Activated CD4-positive, alpha-beta T cell treated with anti-CD3 and anti-CD28 coated beads, Interleukin-2, amount 10 ng/mL, durations not matched to agents 24 days and 14 days (primary cell): ENCODE measurements around the gene PRKN. TPM values are rescaled to one million over a fixed set of nuclear protein-coding genes. Genes with fewer than 3 reads are reported as not detected.

Source experiments
- DNase-seq: peaks from one replicate; pipeline ENCODE4 v3.0.0; 2022
- H3K27ac Mint-ChIP-seq: one replicate; pipeline ENCODE4 v1.8.0; 2022; ENCODE audit warnings: mild to moderate bottlenecking, mixed read lengths
- H3K27me3 Mint-ChIP-seq: one replicate; pipeline ENCODE4 v1.8.0; 2022; ENCODE audit warnings: mixed read lengths
- H3K36me3 Mint-ChIP-seq: one replicate; pipeline ENCODE4 v1.8.0; 2022; ENCODE audit warnings: low read depth, mild to moderate bottlenecking, mixed read lengths
- H3K4me1 Mint-ChIP-seq: one replicate; pipeline ENCODE4 v1.8.0; 2021; ENCODE audit warnings: mixed read lengths
- H3K4me3 Mint-ChIP-seq: one replicate; pipeline ENCODE4 v1.8.0; 2022; ENCODE audit warnings: mild to moderate bottlenecking, moderate library complexity, mixed read lengths
- H3K9me3 Mint-ChIP-seq: one replicate; pipeline ENCODE4 v1.8.0; 2021; ENCODE audit warnings: mixed read lengths
- intact Hi-C: fragments of 100-400 bp; cut with micrococcal nuclease; formaldehyde crosslinking; loops from one replicate; pipeline ENCODE4 v1.15.1; 2023
- total RNA-seq: library from RNA; stranded (reverse); gene quantifications from 2 replicates; pipeline ENCODE4 v1.2.3, GENCODE V29; 2022

The PRKN gene
- total RNA-seq, 1 donor from 2014 or later: not detected

GRCh38 chr6:161544801-161545480 is 1182.6 kb downstream of the PRKN start:
- no peak for DNase-seq
- no peaks in the 10 kb centered on the region for H3K4me1 Mint-ChIP-seq
- H3K9me3 Mint-ChIP-seq: no peaks in the 10 kb centered on the region
- no peaks in the 10 kb centered on the region for H3K27me3 Mint-ChIP-seq
- intact Hi-C loops: no loop called here
- H3K27ac Mint-ChIP-seq: no peak overlapping the region
- no peaks in the 10 kb centered on the region for H3K36me3 Mint-ChIP-seq
- no peak overlapping the region for H3K4me3 Mint-ChIP-seq

- Mint-ChIP-seq H3K9me3 (no peaks in the 10 kb centered on the region), H3K4me1 (no peaks in the 10 kb centered on the region), H3K27me3 (no peaks in the 10 kb centered on the region), H3K27ac (no peak overlapping the region), H3K36me3 (no peaks in the 10 kb centered on the region), H3K4me3 (no peak overlapping the region)
- DNase-seq: no peak
- intact Hi-C loops: no loop called here
Measured at GRCh38 chr6:161543684-161544309, 1183.8 kb downstream of the PRKN start.

GRCh38 chr6:161542346-161542980 is 1185.1 kb downstream of the PRKN start:
- Mint-ChIP-seq H3K9me3 (no peaks in the 10 kb centered on the region), H3K4me3 (no peak overlapping the region), H3K27me3 (no peaks in the 10 kb centered on the region), H3K36me3 (no peaks in the 10 kb centered on the region), H3K27ac (no peak overlapping the region), H3K4me1 (no peaks in the 10 kb centered on the region)
- DNase-seq: no peak
- intact Hi-C loops: no loop called here

- H3K27me3 Mint-ChIP-seq: no peaks in the 10 kb centered on the region
Measured at GRCh38 chr6:161540532-161540931, 1187.0 kb downstream of the PRKN start.

GRCh38 chr6:161536224-161536630 is 1191.3 kb downstream of the PRKN start:
- Mint-ChIP-seq H3K36me3 (no peaks in the 10 kb centered on the region), H3K4me3 (no peak overlapping the region), H3K4me1 (no peaks in the 10 kb centered on the region), H3K27ac (no peak overlapping the region), H3K27me3 (no peaks in the 10 kb centered on the region), H3K9me3 (no peaks in the 10 kb centered on the region)
- no peak for DNase-seq
- intact Hi-C loops: no loop called here

More at GRCh38 chr6:161540532-161540931, 1187.0 kb downstream of the PRKN start:
- Mint-ChIP-seq H3K4me3 (no peak overlapping the region), H3K4me1 (no peaks in the 10 kb centered on the region), H3K9me3 (no peaks in the 10 kb centered on the region), H3K27ac (no peak overlapping the region), H3K36me3 (no peaks in the 10 kb centered on the region)
- no peak for DNase-seq
- intact Hi-C loops: no loop called here

- Mint-ChIP-seq H3K9me3 (no peaks in the 10 kb centered on the region), H3K27ac (no peak overlapping the region), H3K4me1 (no peaks in the 10 kb centered on the region), H3K27me3 (no peaks in the 10 kb centered on the region), H3K36me3 (no peaks in the 10 kb centered on the region), H3K4me3 (no peak overlapping the region)
- no peak for DNase-seq
- intact Hi-C loops: no loop called here
Measured at GRCh38 chr6:161534264-161534873, 1193.2 kb downstream of the PRKN start.

GRCh38 chr6:161533266-161533665 is 1194.3 kb downstream of the PRKN start:
- no peak for DNase-seq
- H3K27ac Mint-ChIP-seq: no peak overlapping the region
- intact Hi-C loops: no loop called here
- no peak overlapping the region for H3K4me3 Mint-ChIP-seq
- no peaks in the 10 kb centered on the region for H3K27me3 Mint-ChIP-seq
- H3K36me3 Mint-ChIP-seq: no peaks in the 10 kb centered on the region
- no peaks in the 10 kb centered on the region for H3K9me3 Mint-ChIP-seq
- H3K4me1 Mint-ChIP-seq: no peaks in the 10 kb centered on the region

GRCh38 chr6:161532536-161532935 is 1195.0 kb downstream of the PRKN start:
- Mint-ChIP-seq H3K4me1 (no peaks in the 10 kb centered on the region), H3K27ac (no peak overlapping the region), H3K27me3 (no peaks in the 10 kb centered on the region), H3K4me3 (no peak overlapping the region), H3K36me3 (no peaks in the 10 kb centered on the region), H3K9me3 (no peaks in the 10 kb centered on the region)
- intact Hi-C loops: no loop called here
- DNase-seq: no peak

GRCh38 chr6:161526794-161527193 is 1200.8 kb downstream of the PRKN start:
- no peak for DNase-seq
- H3K36me3 Mint-ChIP-seq: no peaks in the 10 kb centered on the region
- H3K9me3 Mint-ChIP-seq: no peaks in the 10 kb centered on the region
- no peak overlapping the region for H3K4me3 Mint-ChIP-seq
- intact Hi-C loops: no loop called here
- no peaks in the 10 kb centered on the region for H3K27me3 Mint-ChIP-seq
- no peaks in the 10 kb centered on the region for H3K4me1 Mint-ChIP-seq
- H3K27ac Mint-ChIP-seq: no peak overlapping the region

- Mint-ChIP-seq H3K4me1 (no peaks in the 10 kb centered on the region), H3K27me3 (no peaks in the 10 kb centered on the region), H3K27ac (no peak overlapping the region), H3K4me3 (no peak overlapping the region), H3K36me3 (no peaks in the 10 kb centered on the region), H3K9me3 (no peaks in the 10 kb centered on the region)
- no peak for DNase-seq
- intact Hi-C loops: no loop called here
Measured at GRCh38 chr6:161523362-161523761, 1204.2 kb downstream of the PRKN start.

GRCh38 chr6:161522276-161522675 is 1205.3 kb downstream of the PRKN start:
- H3K36me3 Mint-ChIP-seq: no peaks in the 10 kb centered on the region
- intact Hi-C loops: no loop called here
- H3K9me3 Mint-ChIP-seq: no peaks in the 10 kb centered on the region
- H3K27ac Mint-ChIP-seq: no peak overlapping the region
- no peaks in the 10 kb centered on the region for H3K4me1 Mint-ChIP-seq
- H3K27me3 Mint-ChIP-seq: no peaks in the 10 kb centered on the region
- H3K4me3 Mint-ChIP-seq: no peak overlapping the region
- DNase-seq: no peak

GRCh38 chr6:161511447-161512095 is 1216.0 kb downstream of the PRKN start:
- Mint-ChIP-seq H3K27ac (no peak overlapping the region), H3K27me3 (no peaks in the 10 kb centered on the region), H3K4me3 (no peak overlapping the region), H3K9me3 (peaks cover 3% of the 10 kb centered on the region), H3K36me3 (no peaks in the 10 kb centered on the region), H3K4me1 (no peaks in the 10 kb centered on the region)
- DNase-seq: no peak
- intact Hi-C loops: no loop called here

GRCh38 chr6:161508341-161508740 is 1219.2 kb downstream of the PRKN start:
- H3K27ac Mint-ChIP-seq: no peak overlapping the region
- DNase-seq: no peak
- no peaks in the 10 kb centered on the region for H3K36me3 Mint-ChIP-seq
- no peak overlapping the region for H3K4me3 Mint-ChIP-seq
- H3K27me3 Mint-ChIP-seq: no peaks in the 10 kb centered on the region
- intact Hi-C loops: no loop called here
- no peaks in the 10 kb centered on the region for H3K4me1 Mint-ChIP-seq
- H3K9me3 Mint-ChIP-seq: peaks cover 7% of the 10 kb centered on the region

- intact Hi-C loops: no loop called here
- no peak overlapping the region for H3K27ac Mint-ChIP-seq
- no peaks in the 10 kb centered on the region for H3K4me1 Mint-ChIP-seq
- DNase-seq: no peak
- H3K27me3 Mint-ChIP-seq: no peaks in the 10 kb centered on the region
- H3K4me3 Mint-ChIP-seq: no peak overlapping the region
- peaks cover 7% of the 10 kb centered on the region for H3K9me3 Mint-ChIP-seq
- H3K36me3 Mint-ChIP-seq: no peaks in the 10 kb centered on the region
Measured at GRCh38 chr6:161507375-161507774, 1220.2 kb downstream of the PRKN start.
